Measurements from ENCODE around the gene MMRN1. TPM values are rescaled to one million over a fixed set of nuclear protein-coding genes. Genes with fewer than 3 reads are reported as not detected.

MMRN1 gene
- total and polyA plus RNA-seq, 4 experiments from 2014 or later, result 0.52 to 1.6 (median 0.61) TPM

DNA sequence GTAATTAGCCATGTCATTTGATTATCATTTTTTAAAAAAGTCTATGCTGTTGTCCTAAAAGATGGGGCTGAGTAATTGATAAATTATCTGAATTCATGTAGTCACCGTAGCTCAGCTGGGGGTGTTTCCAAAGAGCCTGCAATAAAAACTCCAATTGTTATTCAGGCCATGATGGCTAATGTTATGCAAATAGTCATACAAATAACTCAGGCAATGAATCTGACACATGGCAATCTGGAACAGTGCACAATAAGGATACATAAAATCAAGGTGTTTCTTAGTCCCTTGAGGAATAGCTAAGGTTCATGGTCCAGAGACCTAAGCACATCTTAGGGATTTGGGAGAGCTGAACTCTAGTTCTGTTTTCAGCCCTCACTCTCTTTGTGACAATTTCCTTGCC, 15.2 kb downstream of the MMRN1 start:
- Mint-ChIP-seq H3K9me3 (no peaks in the 10 kb centered on the region), H3K4me1 (peaks cover 0 to 3% (median under 1%) of the 10 kb centered on the region in 4 donors), H3K27ac (no peak overlapping the region), H3K27me3 (no peaks in the 10 kb centered on the region), H3K4me3 (no peak overlapping the region), H3K36me3 (no peaks in the 10 kb centered on the region)
- intact Hi-C loops (cut with micrococcal nuclease), result no loop called here
- Histone ChIP-seq H3K4me3 (ENCODE audit: low read length in 2 of 2) (no peak overlapping the region), H3K27ac (ENCODE audit: low read depth, low read length) (no peak overlapping the region), H3K27me3 (ENCODE audit: insufficient read depth, low read length) (no peaks in the 10 kb centered on the region), H3K9me3 (ENCODE audit: control insufficient read depth in 1 of 2, low read length in 2 of 2) (no peaks in the 10 kb centered on the region), H3K36me3 (ENCODE audit: insufficient read depth, low read length) (no peaks in the 10 kb centered on the region), H3K4me1 (ENCODE audit: insufficient read depth, low read length) (no peaks in the 10 kb centered on the region)
- DNase-seq, result no peak
- POLR2A ChIA-PET (ENCODE audit: partially characterized antibody), result no interaction called here
- CTCF ChIA-PET (ENCODE audit: partially characterized antibody), result interaction anchor here (1.0 to 2.1 kb wide), 3 partner anchors 11 to 22 kb away, joined by 3 to 5 read pairs (median 4); no protein-coding TSS in a partner anchor

DNA sequence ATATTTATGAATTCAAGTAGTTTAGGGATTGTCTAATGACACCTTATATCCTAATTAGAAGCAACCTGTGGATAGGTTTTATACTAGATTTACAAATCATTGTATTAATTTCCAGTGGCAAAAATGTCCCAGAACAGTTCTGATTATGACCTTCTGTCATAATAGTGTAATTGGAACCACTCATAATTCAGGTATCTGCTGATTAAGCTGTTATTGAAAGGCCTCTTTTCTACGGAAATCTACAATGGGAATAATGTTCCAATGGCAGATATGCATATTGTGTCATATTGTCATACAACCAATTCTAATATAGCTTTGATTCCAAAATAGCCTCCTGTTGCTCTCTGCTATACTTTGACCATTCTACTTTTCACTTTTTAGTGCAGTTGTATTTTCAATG, 19.0 kb downstream of the MMRN1 start:
- Histone ChIP-seq H3K4me3 (ENCODE audit: low read length in 2 of 2) (no peak overlapping the region), H3K27me3 (ENCODE audit: insufficient read depth, low read length) (no peaks in the 10 kb centered on the region), H3K9me3 (ENCODE audit: control insufficient read depth in 1 of 2, low read length in 2 of 2) (no peaks in the 10 kb centered on the region), H3K4me1 (ENCODE audit: insufficient read depth, low read length) (no peaks in the 10 kb centered on the region), H3K27ac (ENCODE audit: low read depth, low read length) (no peak overlapping the region), H3K36me3 (ENCODE audit: insufficient read depth, low read length) (no peaks in the 10 kb centered on the region)
- H3K36me3 Mint-ChIP-seq, result no peaks in the 10 kb centered on the region
- peaks cover 0 to 3% (median under 1%) of the 10 kb centered on the region in 4 donors for H3K4me1 Mint-ChIP-seq
- H3K9me3 Mint-ChIP-seq, result no peaks in the 10 kb centered on the region
- no peak overlapping the region for H3K27ac Mint-ChIP-seq
- no peaks in the 10 kb centered on the region for H3K27me3 Mint-ChIP-seq
- DNase-seq, result no peak
- intact Hi-C loops (cut with micrococcal nuclease), result loop anchor here (2.0 kb wide), 2 partner anchors 17 to 381 kb away; no protein-coding TSS in a partner anchor
- ChIA-PET POLR2A (ENCODE audit: partially characterized antibody) (no interaction called here), CTCF (ENCODE audit: partially characterized antibody) (interaction anchor here (0.5 kb wide), 1 partner anchor 123 kb away, joined by 3 read pairs; no protein-coding TSS in a partner anchor)
- H3K4me3 Mint-ChIP-seq, result no peak overlapping the region

DNA sequence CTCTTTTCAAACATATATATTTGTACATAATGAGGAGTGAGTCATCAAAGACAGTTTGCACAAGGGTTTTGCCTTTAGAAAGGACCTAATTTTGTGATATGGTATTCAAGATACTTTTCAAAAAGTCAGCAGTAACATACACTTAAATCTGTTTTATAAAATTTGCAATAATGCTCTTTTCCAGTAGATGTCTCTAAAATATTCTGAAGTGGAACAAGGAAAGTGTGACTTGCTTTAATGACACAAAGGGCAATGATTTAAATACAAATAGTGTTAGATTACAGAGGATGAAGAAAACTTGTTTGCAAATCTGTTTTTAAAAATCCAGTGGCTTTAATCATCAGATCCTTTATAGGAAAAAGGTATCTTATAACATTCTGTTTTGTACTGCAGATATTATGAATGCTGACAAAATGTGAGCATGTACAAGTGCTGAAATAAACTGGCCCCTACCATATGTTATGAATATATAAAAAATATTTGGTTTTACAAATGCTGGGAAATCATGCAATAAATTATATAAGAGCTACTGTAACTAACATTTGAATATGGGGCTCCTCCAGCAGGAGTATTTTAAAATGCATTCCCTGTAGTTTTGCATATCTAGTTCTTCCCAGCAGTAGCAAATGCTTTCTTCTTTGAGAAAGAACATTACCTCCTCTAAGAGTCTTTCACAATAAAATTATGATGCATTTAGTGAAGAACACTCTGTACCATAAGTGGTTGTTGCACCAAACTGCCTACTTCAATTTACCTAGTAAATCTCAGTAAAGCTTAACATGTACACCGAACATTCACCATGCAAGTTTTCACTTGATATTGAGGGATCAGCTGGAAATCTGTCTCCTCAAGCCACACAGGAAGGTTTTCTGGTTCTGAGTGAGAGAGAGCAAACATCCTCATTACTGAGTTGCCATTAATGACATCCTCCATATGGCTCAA, 20.2 kb downstream of the MMRN1 start:
- Histone ChIP-seq H3K36me3 (ENCODE audit: insufficient read depth, low read length) (no peaks in the 10 kb centered on the region), H3K4me3 (ENCODE audit: low read length in 2 of 2) (no peak overlapping the region), H3K4me1 (ENCODE audit: insufficient read depth, low read length) (no peaks in the 10 kb centered on the region), H3K27ac (ENCODE audit: low read depth, low read length) (no peak overlapping the region), H3K27me3 (ENCODE audit: insufficient read depth, low read length) (no peaks in the 10 kb centered on the region), H3K9me3 (ENCODE audit: control insufficient read depth in 1 of 2, low read length in 2 of 2) (no peaks in the 10 kb centered on the region)
- DNase-seq, result no peak
- intact Hi-C loops (cut with micrococcal nuclease), result loop anchor here (2.0 kb wide), 2 partner anchors 16 to 380 kb away; no protein-coding TSS in a partner anchor
- ChIA-PET CTCF (ENCODE audit: partially characterized antibody) (no interaction called here), POLR2A (ENCODE audit: partially characterized antibody) (no interaction called here)
- no peak overlapping the region for H3K4me3 Mint-ChIP-seq
- peaks cover 0 to 3% (median under 1%) of the 10 kb centered on the region in 4 donors for H3K4me1 Mint-ChIP-seq
- no peak overlapping the region for H3K27ac Mint-ChIP-seq
- no peaks in the 10 kb centered on the region for H3K27me3 Mint-ChIP-seq
- H3K9me3 Mint-ChIP-seq, result no peaks in the 10 kb centered on the region
- H3K36me3 Mint-ChIP-seq, result no peaks in the 10 kb centered on the region

DNA sequence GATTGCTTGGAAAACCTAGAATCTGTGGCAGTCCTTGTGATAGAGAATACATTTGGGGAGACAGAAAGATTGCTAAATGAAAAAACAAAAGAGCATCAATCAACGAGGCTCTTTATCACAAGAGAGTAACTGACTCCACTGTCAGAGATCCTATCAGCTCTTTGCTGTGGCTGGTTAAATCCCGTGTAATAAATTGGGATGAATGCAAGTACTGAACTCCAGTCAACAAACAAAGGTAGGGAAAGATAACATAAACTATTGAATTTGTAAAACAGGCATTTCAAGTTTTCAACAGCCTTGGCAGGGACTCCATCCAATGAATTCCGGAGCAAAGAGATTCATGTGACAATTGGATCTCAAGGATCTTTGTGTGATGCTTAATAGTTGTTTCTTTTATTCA, 21.3 kb downstream of the MMRN1 start:
- Histone ChIP-seq H3K4me1 (ENCODE audit: insufficient read depth, low read length) (no peaks in the 10 kb centered on the region), H3K4me3 (ENCODE audit: low read length in 2 of 2) (no peak overlapping the region), H3K9me3 (ENCODE audit: control insufficient read depth in 1 of 2, low read length in 2 of 2) (no peaks in the 10 kb centered on the region), H3K36me3 (ENCODE audit: insufficient read depth, low read length) (no peaks in the 10 kb centered on the region), H3K27me3 (ENCODE audit: insufficient read depth, low read length) (no peaks in the 10 kb centered on the region), H3K27ac (ENCODE audit: low read depth, low read length) (no peak overlapping the region)
- Mint-ChIP-seq H3K27me3 (no peaks in the 10 kb centered on the region), H3K36me3 (no peaks in the 10 kb centered on the region), H3K27ac (no peak overlapping the region), H3K4me3 (no peak overlapping the region), H3K4me1 (peaks cover 0 to 3% (median under 1%) of the 10 kb centered on the region in 4 donors), H3K9me3 (no peaks in the 10 kb centered on the region)
- ChIA-PET CTCF (ENCODE audit: partially characterized antibody) (no interaction called here), POLR2A (ENCODE audit: partially characterized antibody) (no interaction called here)
- no peak for DNase-seq
- intact Hi-C loops (cut with micrococcal nuclease), result loop anchor here (2.0 kb wide), 2 partner anchors 15 to 379 kb away; no protein-coding TSS in a partner anchor

DNA sequence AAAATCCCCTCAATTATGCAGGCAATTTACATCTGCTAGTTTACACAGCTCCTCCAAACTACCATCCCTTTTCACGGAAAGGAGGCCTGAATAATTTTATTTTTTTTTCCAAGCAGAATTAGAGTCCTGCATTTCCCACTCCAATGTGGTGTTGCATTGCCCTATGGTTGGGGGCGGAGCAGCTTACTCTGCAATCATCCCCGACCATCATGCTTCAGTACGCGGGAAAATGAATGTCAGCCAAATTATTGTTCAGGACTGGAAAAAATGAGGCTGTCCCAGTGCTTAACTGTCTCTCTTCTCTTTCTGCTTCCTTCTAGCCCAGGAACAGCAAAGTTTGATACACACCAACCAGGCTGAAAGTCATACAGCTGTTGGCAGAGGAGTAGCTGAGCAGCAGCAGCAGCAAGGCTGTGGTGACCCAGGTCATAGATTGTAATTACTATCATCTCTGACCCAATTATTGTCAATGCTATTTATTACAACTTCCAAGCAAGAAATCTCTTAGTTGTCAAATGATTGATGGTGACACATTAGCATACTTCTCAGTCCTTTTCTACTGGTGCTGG, 28.3 kb downstream of the MMRN1 start:
- Histone ChIP-seq H3K36me3 (ENCODE audit: insufficient read depth, low read length) (no peaks in the 10 kb centered on the region), H3K27me3 (ENCODE audit: insufficient read depth, low read length) (no peaks in the 10 kb centered on the region), H3K4me3 (ENCODE audit: low read length in 2 of 2) (no peak overlapping the region), H3K4me1 (ENCODE audit: insufficient read depth, low read length) (no peaks in the 10 kb centered on the region), H3K27ac (ENCODE audit: low read depth, low read length) (no peak overlapping the region), H3K9me3 (ENCODE audit: control insufficient read depth in 1 of 2, low read length in 2 of 2) (no peaks in the 10 kb centered on the region)
- intact Hi-C loops (cut with micrococcal nuclease), result no loop called here
- H3K36me3 Mint-ChIP-seq, result no peaks in the 10 kb centered on the region
- ChIA-PET CTCF (ENCODE audit: partially characterized antibody) (no interaction called here), POLR2A (ENCODE audit: partially characterized antibody) (no interaction called here)
- peaks cover 0 to 4% (median 0%) of the 10 kb centered on the region in 8 donors for H3K9me3 Mint-ChIP-seq
- H3K27me3 Mint-ChIP-seq, result peaks cover 0 to 3% of the 10 kb centered on the region in 2 donors
- H3K27ac Mint-ChIP-seq, result no peak overlapping the region
- DNase-seq, result no peak
- H3K4me3 Mint-ChIP-seq, result no peak overlapping the region
- H3K4me1 Mint-ChIP-seq, result peaks cover 0 to 1% (median 0%) of the 10 kb centered on the region in 4 donors

DNA sequence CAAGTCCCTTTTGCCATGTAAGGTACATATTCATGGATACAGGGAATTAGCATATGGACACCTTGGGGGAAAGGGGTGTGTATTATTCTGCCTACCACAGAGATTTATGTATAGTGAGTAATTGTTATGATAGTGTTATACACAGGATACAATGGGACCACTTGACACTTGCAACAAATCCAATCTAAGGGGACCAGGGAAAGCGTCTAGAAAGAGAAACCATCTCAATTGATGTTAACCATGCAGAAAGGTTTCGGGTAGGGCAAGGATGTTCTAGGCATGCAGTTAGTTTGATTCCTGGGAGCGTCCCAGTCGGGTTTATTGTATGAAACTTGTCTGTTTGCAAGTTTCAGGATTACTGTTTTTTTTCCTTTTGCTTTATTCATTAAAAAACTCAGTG, 34.2 kb downstream of the MMRN1 start:
- ChIA-PET POLR2A (ENCODE audit: partially characterized antibody) (interaction anchor here (1.5 kb wide), 1 partner anchor 8 kb away, joined by 4 read pairs; no protein-coding TSS in a partner anchor), CTCF (ENCODE audit: partially characterized antibody) (no interaction called here)
- no peaks in the 10 kb centered on the region for H3K36me3 ChIP-seq (ENCODE audit: insufficient read depth, low read length)
- H3K4me3 ChIP-seq (ENCODE audit: low read length in 2 of 2), result no peak overlapping the region
- Mint-ChIP-seq H3K36me3 (peaks cover 0 to 4% of the 10 kb centered on the region in 2 donors), H3K4me3 (peak overlapping the region in 5 of 8 donors; percentile 5 to 57 (median 40)), H3K4me1 (peaks cover 11 to 19% (median 17%) of the 10 kb centered on the region in 4 donors), H3K27ac (peak overlapping the region in 5 of 7 donors; percentile 43 to 97 (median 93)), H3K27me3 (no peaks in the 10 kb centered on the region), H3K9me3 (peaks cover 0 to 11% (median 8%) of the 10 kb centered on the region in 8 donors)
- H3K4me1 ChIP-seq (ENCODE audit: insufficient read depth, low read length), result peaks cover 21% of the 10 kb centered on the region
- no peaks in the 10 kb centered on the region for H3K9me3 ChIP-seq (ENCODE audit: control insufficient read depth in 1 of 2, low read length in 2 of 2)
- no peaks in the 10 kb centered on the region for H3K27me3 ChIP-seq (ENCODE audit: insufficient read depth, low read length)
- intact Hi-C loops (cut with micrococcal nuclease), result loop anchor here (1.0 kb wide), 1 partner anchor 23 kb away; no protein-coding TSS in a partner anchor
- no peak for DNase-seq
- peak overlapping the region; percentile 34 for H3K27ac ChIP-seq (ENCODE audit: low read depth, low read length)

Measured in CD4-positive, alpha-beta memory T cell (primary cell).